HCT116 (cell line): ENCODE data around the gene PPP1CC. TPM values are rescaled to one million over a fixed set of nuclear protein-coding genes. Genes with fewer than 3 reads are reported as not detected.
A peak's percentile ranks its signal among the peaks of the same experiment; 100 is the strongest.

Source experiments
- ATAC-seq: fragments of 200-7000 bp; cut with Tn5 transposase; 2 replicates; pipeline ENCODE4 v1.9.1; 2020; ENCODE audit warnings: mild to moderate bottlenecking, moderate library complexity
- BruUV-seq: library from RNA; stranded (reverse); fragments of 400-500 nt; replicated peaks from 2 replicates; lab custom pipeline; 2021; lab: Mats Ljungman, UMichigan
- CTCF ChIA-PET: fragments of 300-600 bp; sonication (Branson Sonifier 250); formaldehyde crosslinking; loops from one replicate; lab custom pipeline; 2021; ENCODE audit warnings: antibody characterized with exemption; lab: Charles Lee
- POLR2A ChIA-PET: fragments of 300-600, 350-600 bp; sonication (Branson Sonifier 250); formaldehyde crosslinking; loops from one replicate; lab custom pipeline; 2021; ENCODE audit warnings: antibody characterized with exemption; lab: Charles Lee
- RAD21 ChIA-PET, 2 experiments: fragments of 300-600 bp; sonication (Branson Sonifier 250); formaldehyde crosslinking; loops; one replicate each; lab custom pipeline; 2023; ENCODE audit warnings: low total read pairs in 2 of 2; ENCODE audit not compliant: uncharacterized antibody in 2 of 2, unreplicated experiment in 2 of 2, low non-redundant PET in 1 of 2; lab: Charles Lee
- DNase-seq: peaks from one replicate; pipeline ENCODE4 v3.0.0-alpha.2; 2010; ENCODE audit warnings: low read depth, low spot score
- H2AFZ ChIP-seq: fragments of 200-600 bp; shearing (Covaris generic), sonication (generic); 2 replicates; pipeline ENCODE4 v1.6.1; 2017; ENCODE audit warnings: low read depth, mixed run types, mixed read lengths, antibody characterized with exemption, low read length; ENCODE audit not compliant: poor library complexity, severe bottlenecking
- H3K27ac ChIP-seq: 2 replicates; pipeline ENCODE4 v1.5.1; 2012; ENCODE audit warnings: low read depth, low read length
- H3K27me3 ChIP-seq: fragments of 200-600 bp; sonication (generic); 2 replicates; pipeline ENCODE4 v1.6.1; 2016; ENCODE audit warnings: mixed run types, low read length, mixed read lengths; ENCODE audit not compliant: insufficient read depth
- H3K36me3 ChIP-seq, 2 experiments: fragments of 200-500 bp in 1 of 2; fragments of 200-600 bp in 1 of 2; sonication (Bioruptor generic) in 1 of 2; sonication (generic) in 1 of 2; 2 replicates each; pipeline versions ENCODE4 v1.5.1 to v1.6.1; 2014 to 2016; ENCODE audit warnings: low read length in 2 of 2, inconsistent platforms in 1 of 2, mixed read lengths in 1 of 2, mixed run types in 1 of 2; ENCODE audit not compliant: insufficient read depth in 2 of 2, control insufficient read depth in 1 of 2
- H3K4me1 ChIP-seq, 2 experiments: fragments of 200-600 bp in 1 of 2; sonication (generic) in 1 of 2; 2 replicates each; pipeline versions ENCODE4 v1.5.1 to v1.6.1; 2012 to 2017; ENCODE audit warnings: low read length in 2 of 2, inconsistent platforms in 1 of 2, mild to moderate bottlenecking in 1 of 2, mixed read lengths in 1 of 2, mixed run types in 1 of 2, moderate library complexity in 1 of 2; ENCODE audit not compliant: insufficient read depth in 2 of 2, control insufficient read depth in 1 of 2
- H3K4me2 ChIP-seq: fragments of 200-600 bp; sonication (generic); 2 replicates; pipeline ENCODE4 v1.6.1; 2017; ENCODE audit warnings: mixed run types, low read length, mixed read lengths
- H3K4me3 ChIP-seq, 2 experiments: fragments of 200-600 bp in 1 of 2; sonication (generic) in 1 of 2; replicated peaks in 1 of 2; 2 replicates each; pipeline ENCODE4 v1.5.1; 2011 to 2016; ENCODE audit warnings: low read length in 2 of 2, control low read depth in 1 of 2, low read depth in 1 of 2, mild to moderate bottlenecking in 1 of 2, mixed read lengths in 1 of 2, mixed run types in 1 of 2
- H3K79me2 ChIP-seq: fragments of 200-600 bp; sonication (generic); 2 replicates; pipeline ENCODE4 v1.6.1; 2017; ENCODE audit warnings: mild to moderate bottlenecking, mixed run types, low read length, moderate library complexity, mixed read lengths; ENCODE audit not compliant: insufficient read depth
- H3K9ac ChIP-seq: fragments of 200-600 bp; sonication (generic); 2 replicates; pipeline ENCODE4 v1.6.1; 2016; ENCODE audit warnings: low read length, mixed read lengths
- H3K9me2 ChIP-seq: fragments of 200-600 bp; sonication (generic), shearing (Covaris generic); 2 replicates; pipeline ENCODE4 v1.6.1; 2017; ENCODE audit warnings: mixed run types, mild to moderate bottlenecking, moderate library complexity; ENCODE audit not compliant: insufficient read depth
- H3K9me3 ChIP-seq, 2 experiments: fragments of 200-500 bp in 1 of 2; fragments of 200-600 bp in 1 of 2; sonication (Bioruptor generic) in 1 of 2; sonication (generic) in 1 of 2; 2 replicates each; pipeline ENCODE4 v1.6.1; 2014 to 2017; ENCODE audit warnings: low read length in 2 of 2, mixed read lengths in 2 of 2, inconsistent platforms in 1 of 2, low read depth in 1 of 2, mild to moderate bottlenecking in 1 of 2, mixed run types in 1 of 2, moderate library complexity in 1 of 2; ENCODE audit not compliant: control insufficient read depth in 1 of 2, insufficient read depth in 1 of 2
- H4K20me1 ChIP-seq: fragments of 200-600 bp; sonication (generic), shearing (Covaris generic); 2 replicates; pipeline ENCODE4 v1.6.1; 2017; ENCODE audit warnings: mixed run types, mild to moderate bottlenecking, moderate library complexity; ENCODE audit not compliant: insufficient read depth
- ELF1 ChIP-seq: IDR thresholded peaks from 2 replicates; pipeline ENCODE4 v1.6.1; 2012; ENCODE audit warnings: low read depth, borderline replicate concordance
- EZH2 ChIP-seq: fragments of 200-600 bp; sonication (generic); IDR thresholded peaks from 2 replicates; pipeline ENCODE4 v1.6.1; 2017; ENCODE audit warnings: antibody characterized with exemption, mixed run types
- JUND ChIP-seq: IDR thresholded peaks from 2 replicates; pipeline ENCODE4 v1.6.1; 2012
- POLR2AphosphoS5 ChIP-seq: IDR thresholded peaks from 2 replicates; pipeline ENCODE4 v1.6.1; 2011; ENCODE audit warnings: mild to moderate bottlenecking, low read depth, low read length, moderate library complexity
- SIN3A ChIP-seq: IDR thresholded peaks from 2 replicates; pipeline ENCODE4 v1.6.1; 2012; ENCODE audit warnings: low read depth
- ZFX ChIP-seq: fragments of 450-650 bp; IDR thresholded peaks from 2 replicates; pipeline ENCODE4 v1.6.1; 2017
- ZNF274 ChIP-seq: fragments of 200-500 bp; sonication (Bioruptor generic); IDR thresholded peaks from 2 replicates; pipeline ENCODE4 v1.6.1; 2014; ENCODE audit warnings: mild to moderate bottlenecking, low read depth, low read length, inconsistent platforms
- intact Hi-C: fragments of 100-400 bp; cut with micrococcal nuclease; formaldehyde crosslinking; loops from 2 replicates; pipeline ENCODE4 v1.10.0; 2022
- total RNA-seq: library from RNA; stranded (reverse); gene quantifications from one replicate; pipeline ENCODE4 v1.2.1, GENCODE V29; 2021; ENCODE audit not compliant: unreplicated experiment
- TF ChIP-seq, protein P1 (sequence below): IDR thresholded peaks from 2 replicates; pipeline ENCODE4 v1.6.1; 2011; ENCODE audit warnings: mild to moderate bottlenecking, low read length, moderate library complexity; ENCODE audit not compliant: insufficient replicate concordance; ENCODE audit errors: extremely low read depth
- TF ChIP-seq, protein P2 (sequence below): IDR thresholded peaks from 2 replicates; pipeline ENCODE4 v1.6.1; 2012; ENCODE audit warnings: low read depth

PPP1CC gene
- total RNA-seq, 1 experiment from 2014 or later: 248 TPM

DNA sequence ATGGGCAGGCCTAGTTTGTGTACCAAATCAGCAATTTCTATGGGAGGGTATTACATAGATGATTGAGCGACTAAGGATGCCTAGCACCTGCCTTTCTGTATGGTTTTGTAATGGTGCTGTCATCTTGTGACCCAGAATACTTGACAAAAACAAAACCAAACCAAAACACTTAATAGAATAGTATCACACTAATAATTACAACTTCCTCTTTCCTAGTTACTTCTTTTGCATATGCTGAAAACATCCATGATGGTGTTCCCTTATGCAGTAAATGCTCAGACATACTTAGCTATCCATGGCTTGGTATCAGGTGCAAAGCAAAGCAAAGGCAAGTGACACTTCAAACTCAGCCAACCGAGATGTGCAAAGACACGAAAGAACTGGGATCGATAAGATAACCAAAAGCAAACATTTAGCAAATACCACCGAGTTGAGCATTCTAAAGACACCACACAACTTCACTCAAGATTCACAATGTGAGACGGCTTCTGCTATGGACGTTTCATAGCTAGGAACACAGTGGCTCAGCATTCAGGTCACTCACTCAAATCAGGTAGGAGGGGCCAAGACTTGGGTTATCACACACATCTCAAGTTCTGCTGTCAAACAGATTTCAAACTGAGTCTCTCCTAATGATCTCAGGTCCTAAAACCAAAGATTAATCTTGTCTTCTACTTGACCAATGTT, 24.3 kb downstream of the PPP1CC start:
- H3K79me2 ChIP-seq: peaks cover 28% of the 10 kb centered on the region
- no peaks in the 10 kb centered on the region for H3K4me1 ChIP-seq
- POLR2A ChIA-PET: no interaction called here
- RAD21 ChIA-PET: no interaction called here
- H3K4me2 ChIP-seq: no peak overlapping the region
- CTCF ChIA-PET: no interaction called here
- H3K9ac ChIP-seq: no peak overlapping the region
- H2AFZ ChIP-seq: no peak overlapping the region
- no peak overlapping the region for H3K27ac ChIP-seq
- BruUV-seq: no TSS peak
- no peaks in the 10 kb centered on the region for H3K9me3 ChIP-seq
- no peak overlapping the region for H3K4me3 ChIP-seq
- H3K36me3 ChIP-seq: peaks cover 45 to 53% of the 10 kb centered on the region in 2 experiments
- intact Hi-C loops: no loop called here
- ATAC-seq (no peak), DNase-seq (no peak)
- H3K27me3 ChIP-seq: no peaks in the 10 kb centered on the region
- no peaks in the 10 kb centered on the region for H3K9me2 ChIP-seq
- TF ChIP-seq POLR2AphosphoS5: 0 out of 2 replicates have a peak, but pooled peaks have one; percentile 18
- no peak for TF ChIP-seq SIN3A
- TF ChIP-seq, all 23 proteins: peak for 1
- H4K20me1 ChIP-seq: peaks cover 25% of the 10 kb centered on the region; the same call in 1 of the 2 replicates

DNA sequence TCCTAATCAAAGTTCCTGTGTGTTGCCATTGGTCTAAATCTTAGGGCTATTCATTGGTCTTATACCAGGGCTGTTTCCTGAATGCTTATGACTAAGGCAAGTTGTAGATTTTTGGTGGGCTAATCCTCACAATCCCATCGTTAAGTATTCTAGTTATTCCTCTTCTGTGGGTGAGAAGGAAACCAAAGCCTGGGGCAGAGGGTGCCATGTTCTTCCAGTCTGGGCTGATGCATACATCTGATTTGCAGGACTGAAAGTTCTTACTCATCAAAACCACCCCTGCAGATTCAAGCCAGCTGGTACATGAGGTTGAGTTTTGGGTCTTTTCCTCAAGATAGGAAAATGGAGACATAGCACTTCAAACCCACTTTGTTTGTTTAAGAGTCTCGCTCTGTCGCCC, 25.7 kb downstream of the PPP1CC start:
- peak; percentile 32; the same call in 1 of the 2 replicates for ATAC-seq
- no TSS peak for BruUV-seq

More for the DNA sequence above, 25.7 kb downstream of the PPP1CC start:
- Histone ChIP-seq H3K9ac (no peak overlapping the region), H3K4me2 (no peak overlapping the region), H3K27ac (no peak overlapping the region), H4K20me1 (peaks cover 17% of the 10 kb centered on the region; the same call in 1 of the 2 replicates), H3K9me3 (no peaks in the 10 kb centered on the region), H3K27me3 (no peaks in the 10 kb centered on the region), H3K79me2 (peaks cover 17% of the 10 kb centered on the region), H3K4me3 (no peak overlapping the region), H3K9me2 (no peaks in the 10 kb centered on the region), H2AFZ (no peak overlapping the region), H3K4me1 (no peaks in the 10 kb centered on the region), H3K36me3 (peaks cover 35 to 40% of the 10 kb centered on the region in 2 experiments)
- TF ChIP-seq ZNF274 (no peak), ZFX (no peak), EZH2 (no peak), JUND (no peak), ELF1 (no peak)
- TF ChIP-seq, protein P1, sequence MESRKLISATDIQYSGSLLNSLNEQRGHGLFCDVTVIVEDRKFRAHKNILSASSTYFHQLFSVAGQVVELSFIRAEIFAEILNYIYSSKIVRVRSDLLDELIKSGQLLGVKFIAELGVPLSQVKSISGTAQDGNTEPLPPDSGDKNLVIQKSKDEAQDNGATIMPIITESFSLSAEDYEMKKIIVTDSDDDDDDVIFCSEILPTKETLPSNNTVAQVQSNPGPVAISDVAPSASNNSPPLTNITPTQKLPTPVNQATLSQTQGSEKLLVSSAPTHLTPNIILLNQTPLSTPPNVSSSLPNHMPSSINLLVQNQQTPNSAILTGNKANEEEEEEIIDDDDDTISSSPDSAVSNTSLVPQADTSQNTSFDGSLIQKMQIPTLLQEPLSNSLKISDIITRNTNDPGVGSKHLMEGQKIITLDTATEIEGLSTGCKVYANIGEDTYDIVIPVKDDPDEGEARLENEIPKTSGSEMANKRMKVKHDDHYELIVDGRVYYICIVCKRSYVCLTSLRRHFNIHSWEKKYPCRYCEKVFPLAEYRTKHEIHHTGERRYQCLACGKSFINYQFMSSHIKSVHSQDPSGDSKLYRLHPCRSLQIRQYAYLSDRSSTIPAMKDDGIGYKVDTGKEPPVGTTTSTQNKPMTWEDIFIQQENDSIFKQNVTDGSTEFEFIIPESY: no peak
- TF ChIP-seq, protein P2, sequence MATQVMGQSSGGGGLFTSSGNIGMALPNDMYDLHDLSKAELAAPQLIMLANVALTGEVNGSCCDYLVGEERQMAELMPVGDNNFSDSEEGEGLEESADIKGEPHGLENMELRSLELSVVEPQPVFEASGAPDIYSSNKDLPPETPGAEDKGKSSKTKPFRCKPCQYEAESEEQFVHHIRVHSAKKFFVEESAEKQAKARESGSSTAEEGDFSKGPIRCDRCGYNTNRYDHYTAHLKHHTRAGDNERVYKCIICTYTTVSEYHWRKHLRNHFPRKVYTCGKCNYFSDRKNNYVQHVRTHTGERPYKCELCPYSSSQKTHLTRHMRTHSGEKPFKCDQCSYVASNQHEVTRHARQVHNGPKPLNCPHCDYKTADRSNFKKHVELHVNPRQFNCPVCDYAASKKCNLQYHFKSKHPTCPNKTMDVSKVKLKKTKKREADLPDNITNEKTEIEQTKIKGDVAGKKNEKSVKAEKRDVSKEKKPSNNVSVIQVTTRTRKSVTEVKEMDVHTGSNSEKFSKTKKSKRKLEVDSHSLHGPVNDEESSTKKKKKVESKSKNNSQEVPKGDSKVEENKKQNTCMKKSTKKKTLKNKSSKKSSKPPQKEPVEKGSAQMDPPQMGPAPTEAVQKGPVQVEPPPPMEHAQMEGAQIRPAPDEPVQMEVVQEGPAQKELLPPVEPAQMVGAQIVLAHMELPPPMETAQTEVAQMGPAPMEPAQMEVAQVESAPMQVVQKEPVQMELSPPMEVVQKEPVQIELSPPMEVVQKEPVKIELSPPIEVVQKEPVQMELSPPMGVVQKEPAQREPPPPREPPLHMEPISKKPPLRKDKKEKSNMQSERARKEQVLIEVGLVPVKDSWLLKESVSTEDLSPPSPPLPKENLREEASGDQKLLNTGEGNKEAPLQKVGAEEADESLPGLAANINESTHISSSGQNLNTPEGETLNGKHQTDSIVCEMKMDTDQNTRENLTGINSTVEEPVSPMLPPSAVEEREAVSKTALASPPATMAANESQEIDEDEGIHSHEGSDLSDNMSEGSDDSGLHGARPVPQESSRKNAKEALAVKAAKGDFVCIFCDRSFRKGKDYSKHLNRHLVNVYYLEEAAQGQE: no peak
- no peak for DNase-seq
- ChIA-PET POLR2A (no interaction called here), RAD21 (no interaction called here), CTCF (no interaction called here)
- intact Hi-C loops: no loop called here
